A549 (cell line): ENCODE measurements around the gene ZFAND4.
"Not testable (repeated sequence)": the region's sequence is repeated elsewhere in the genome, so short reads cannot be mapped to it uniquely, and the experiment has no call there.

ENCODE experiments used
- CTCF ChIP-seq: fragments of >200 bp; sonication (Bioruptor Twin); formaldehyde crosslinking; IDR thresholded peaks from 3 replicates; pipeline ENCODE4 v1.5.1; 2016
- JUN ChIP-seq, 2 experiments: fragments of >200 bp; sonication (Bioruptor Twin); formaldehyde crosslinking; IDR thresholded peaks; 2 replicates in 1 of 2; 3 replicates in 1 of 2; pipeline ENCODE4 v1.6.1; 2016 to 2017
- JUNB ChIP-seq: fragments of >200 bp; sonication (Bioruptor Twin); formaldehyde crosslinking; IDR thresholded peaks from 2 replicates; pipeline ENCODE4 v1.6.1; 2016
- RCOR1 ChIP-seq: fragments of 150-350 bp; IDR thresholded peaks from 2 replicates; pipeline ENCODE4 v1.6.1; 2014; ENCODE audit warnings: antibody characterized with exemption, low read length, low read depth
- RNF2 ChIP-seq: fragments of 200-600 bp; sonication (generic); IDR thresholded peaks from 2 replicates; pipeline ENCODE4 v1.6.1; 2016; ENCODE audit warnings: low read depth, mild to moderate bottlenecking, antibody characterized with exemption, moderate library complexity, borderline replicate concordance
- TF ChIP-seq, protein P1 (sequence below): fragments of 200-600 bp; sonication (generic); IDR thresholded peaks from 2 replicates; pipeline ENCODE4 v1.6.1; 2016; ENCODE audit warnings: antibody characterized with exemption, mild to moderate bottlenecking, moderate library complexity

GRCh38 chr10:45600337-45601253, 72.0 kb downstream of the ZFAND4 start:
- not testable (repeated sequence) for TF ChIP-seq CTCF; RNF2; JUNB; RCOR1; JUN (IDR thresholded peaks at IDR 0.05)
- TF ChIP-seq, protein P1, sequence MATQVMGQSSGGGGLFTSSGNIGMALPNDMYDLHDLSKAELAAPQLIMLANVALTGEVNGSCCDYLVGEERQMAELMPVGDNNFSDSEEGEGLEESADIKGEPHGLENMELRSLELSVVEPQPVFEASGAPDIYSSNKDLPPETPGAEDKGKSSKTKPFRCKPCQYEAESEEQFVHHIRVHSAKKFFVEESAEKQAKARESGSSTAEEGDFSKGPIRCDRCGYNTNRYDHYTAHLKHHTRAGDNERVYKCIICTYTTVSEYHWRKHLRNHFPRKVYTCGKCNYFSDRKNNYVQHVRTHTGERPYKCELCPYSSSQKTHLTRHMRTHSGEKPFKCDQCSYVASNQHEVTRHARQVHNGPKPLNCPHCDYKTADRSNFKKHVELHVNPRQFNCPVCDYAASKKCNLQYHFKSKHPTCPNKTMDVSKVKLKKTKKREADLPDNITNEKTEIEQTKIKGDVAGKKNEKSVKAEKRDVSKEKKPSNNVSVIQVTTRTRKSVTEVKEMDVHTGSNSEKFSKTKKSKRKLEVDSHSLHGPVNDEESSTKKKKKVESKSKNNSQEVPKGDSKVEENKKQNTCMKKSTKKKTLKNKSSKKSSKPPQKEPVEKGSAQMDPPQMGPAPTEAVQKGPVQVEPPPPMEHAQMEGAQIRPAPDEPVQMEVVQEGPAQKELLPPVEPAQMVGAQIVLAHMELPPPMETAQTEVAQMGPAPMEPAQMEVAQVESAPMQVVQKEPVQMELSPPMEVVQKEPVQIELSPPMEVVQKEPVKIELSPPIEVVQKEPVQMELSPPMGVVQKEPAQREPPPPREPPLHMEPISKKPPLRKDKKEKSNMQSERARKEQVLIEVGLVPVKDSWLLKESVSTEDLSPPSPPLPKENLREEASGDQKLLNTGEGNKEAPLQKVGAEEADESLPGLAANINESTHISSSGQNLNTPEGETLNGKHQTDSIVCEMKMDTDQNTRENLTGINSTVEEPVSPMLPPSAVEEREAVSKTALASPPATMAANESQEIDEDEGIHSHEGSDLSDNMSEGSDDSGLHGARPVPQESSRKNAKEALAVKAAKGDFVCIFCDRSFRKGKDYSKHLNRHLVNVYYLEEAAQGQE = not testable (repeated sequence)
